CD14-positive monocyte (primary cell): ENCODE results near the gene CDH2. TPM values are rescaled to one million over a fixed set of nuclear protein-coding genes. Genes with fewer than 3 reads are reported as not detected.
A peak's percentile ranks its signal among the peaks of the same experiment; 100 is the strongest.

Experiments
- DNase-seq, 3 donors: peaks; one replicate each; pipeline ENCODE4 v3.0.0-alpha.2; 2011 to 2022
- H2AFZ ChIP-seq: 2 replicates; pipeline ENCODE4 v1.6.0; 2012; ENCODE audit warnings: mild to moderate bottlenecking, low read depth, low read length, inconsistent platforms; ENCODE audit not compliant: insufficient read depth, poor library complexity, severe bottlenecking
- H3K27ac ChIP-seq, 2 donors: 1 replicate in 1 of 2; 2 replicates in 1 of 2; pipeline ENCODE4 v1.5.1; 2012 to 2013; ENCODE audit warnings: low read length in 2 of 2, control low read depth in 1 of 2, inconsistent platforms in 1 of 2, low read depth in 1 of 2, mild to moderate bottlenecking in 1 of 2
- H3K27me3 ChIP-seq, 2 donors: one replicate each; pipeline versions ENCODE4 v1.6.0 to v1.6.1; 2011 to 2013; ENCODE audit warnings: low read length in 2 of 2; ENCODE audit not compliant: control insufficient read depth in 2 of 2, insufficient read depth in 2 of 2
- H3K36me3 ChIP-seq, 2 donors: replicated peaks in 1 of 2; 1 replicate in 1 of 2; 2 replicates in 1 of 2; pipeline versions ENCODE4 v1.5.1 to v1.6.1; 2012 to 2013; ENCODE audit warnings: low read length in 2 of 2, control low read depth in 1 of 2, inconsistent platforms in 1 of 2, mild to moderate bottlenecking in 1 of 2; ENCODE audit not compliant: insufficient read depth in 2 of 2, control insufficient read depth in 1 of 2
- H3K4me1 ChIP-seq, 2 donors: 1 replicate in 1 of 2; 2 replicates in 1 of 2; pipeline versions ENCODE4 v1.5.1 to v1.6.1; 2012 to 2013; ENCODE audit warnings: low read length in 2 of 2, control low read depth in 1 of 2, inconsistent platforms in 1 of 2, mild to moderate bottlenecking in 1 of 2, moderate library complexity in 1 of 2; ENCODE audit not compliant: insufficient read depth in 2 of 2, control insufficient read depth in 1 of 2
- H3K4me2 ChIP-seq: replicated peaks from 2 replicates; pipeline ENCODE3; 2012; ENCODE audit warnings: low read length, moderate library complexity, mild to moderate bottlenecking; ENCODE audit not compliant: poor library complexity, severe bottlenecking; ENCODE audit errors: extremely low read depth
- H3K4me3 ChIP-seq, 3 experiments: fragments of 200-600 bp in 1 of 3; sonication (generic) in 1 of 3; replicated peaks in 1 of 3; 1 replicate in 2 of 3; 2 replicates in 1 of 3; pipeline ENCODE4 v1.5.1; 2011 to 2013; ENCODE audit warnings: low read length in 3 of 3, mild to moderate bottlenecking in 3 of 3, control low read depth in 2 of 3, low read depth in 2 of 3, inconsistent platforms in 1 of 3, moderate library complexity in 1 of 3
- H3K79me2 ChIP-seq: 2 replicates; pipeline ENCODE4 v1.6.0; 2012; ENCODE audit warnings: mild to moderate bottlenecking, control low read depth, inconsistent platforms, low read length, moderate library complexity; ENCODE audit not compliant: insufficient read depth
- H3K9ac ChIP-seq: 2 replicates; pipeline ENCODE4 v1.6.0; 2017; ENCODE audit warnings: low read length, mild to moderate bottlenecking; ENCODE audit not compliant: insufficient read depth, poor library complexity, severe bottlenecking
- H3K9me3 ChIP-seq, 2 donors: replicated peaks in 1 of 2; 1 replicate in 1 of 2; 2 replicates in 1 of 2; pipeline versions ENCODE4 v1.5.1 to v1.6.1; 2012 to 2013; ENCODE audit warnings: low read length in 2 of 2, control low read depth in 1 of 2; ENCODE audit not compliant: control insufficient read depth in 1 of 2, insufficient read depth in 1 of 2
- H4K20me1 ChIP-seq: 2 replicates; pipeline ENCODE4 v1.6.0; 2012; ENCODE audit warnings: mild to moderate bottlenecking, low read length, control low read depth, moderate library complexity; ENCODE audit not compliant: insufficient read depth
- H3K27ac Mint-ChIP-seq, 7 donors: one replicate each; pipeline ENCODE4 v1.8.0; 2020; ENCODE audit warnings: mild to moderate bottlenecking in 7 of 7, mixed read lengths in 7 of 7, moderate library complexity in 6 of 7, inconsistent platforms in 2 of 7
- H3K27me3 Mint-ChIP-seq, 3 donors: one replicate each; pipeline ENCODE4 v1.8.0; 2021 to 2022; ENCODE audit warnings: low read depth in 3 of 3, mild to moderate bottlenecking in 3 of 3, mixed read lengths in 3 of 3, moderate library complexity in 3 of 3, inconsistent platforms in 1 of 3
- H3K36me3 Mint-ChIP-seq, 2 donors: one replicate each; pipeline ENCODE4 v1.8.0; 2020; ENCODE audit warnings: mixed read lengths in 2 of 2, inconsistent platforms in 1 of 2, mild to moderate bottlenecking in 1 of 2
- H3K4me1 Mint-ChIP-seq: one replicate; pipeline ENCODE4 v1.8.0; 2020; ENCODE audit warnings: mild to moderate bottlenecking, mixed read lengths
- H3K4me3 Mint-ChIP-seq, 2 donors: one replicate each; pipeline ENCODE4 v1.8.0; 2020; ENCODE audit warnings: mild to moderate bottlenecking in 2 of 2, mixed read lengths in 2 of 2, moderate library complexity in 1 of 2
- H3K9me3 Mint-ChIP-seq, 7 donors: one replicate each; pipeline ENCODE4 v1.8.0; 2020 to 2022; ENCODE audit warnings: mixed read lengths in 7 of 7, mild to moderate bottlenecking in 6 of 7, moderate library complexity in 6 of 7, inconsistent platforms in 2 of 7
- WGBS: methylation state at CpG from one replicate; pipeline ENCODE4 v1.1.5; 2013; ENCODE audit warnings: missing lambda C conversion rate; ENCODE audit not compliant: insufficient coverage; 5-methylcytosine and 5-hydroxymethylcytosine counted together
- intact Hi-C, 2 donors: fragments of 100-400 bp; cut with micrococcal nuclease; formaldehyde crosslinking; loops; one replicate each; pipeline versions ENCODE4 v1.15.0 to v1.15.1; 2023
- polyA plus RNA-seq, 3 donors: library from polyadenylated mRNA; depleted of rRNA in 1 of 3; unstranded in 2 of 3; stranded (reverse) in 1 of 3; fragments of 300-500 nt in 2 of 3; fragments of >200 nt in 1 of 3; fragmentation: Illumina TruSeq in 2 of 3; gene quantifications; 1 replicate in 2 of 3; 2 replicates in 1 of 3; pipeline ENCODE4 v1.2.3, GENCODE V29; 2012 to 2021
- TF ChIP-seq, protein P1 (sequence below): fragments of 200-600 bp; IDR thresholded peaks from one replicate; pipeline ENCODE4 v1.8.0; 2022; ENCODE audit warnings: antibody characterized with exemption, mild to moderate bottlenecking

CDH2 gene
- polyA plus RNA-seq, 3 donors, result 0.03 to 0.32 (median 0.08) TPM

- Histone ChIP-seq H3K27ac (no peak overlapping the region), H3K9me3 (no peaks in the 10 kb centered on the region), H4K20me1 (no peaks in the 10 kb centered on the region), H3K79me2 (no peaks in the 10 kb centered on the region), H3K4me2 (no peak overlapping the region), H3K4me3 (no peak overlapping the region), H3K27me3 (no peaks in the 10 kb centered on the region), H3K36me3 (no peaks in the 10 kb centered on the region), H3K9ac (no peak overlapping the region), H3K4me1 (no peaks in the 10 kb centered on the region), H2AFZ (no peak overlapping the region)
- Mint-ChIP-seq H3K27me3 (peaks cover 3 to 6% (median 4%) of the 10 kb centered on the region in 3 donors), H3K27ac (peak overlapping the region in 2 of 7 donors; percentile 7 to 32), H3K9me3 (peaks cover 0 to 5% (median 0%) of the 10 kb centered on the region in 7 donors), H3K4me1 (peaks cover 8% of the 10 kb centered on the region), H3K36me3 (no peaks in the 10 kb centered on the region), H3K4me3 (peak overlapping the region in 1 of 2 donors; percentile 33)
- 22% methylated on average over 8 of the region's 11 CpGs for WGBS
- intact Hi-C loops, result no loop called here
- no peak for DNase-seq
- TF ChIP-seq, protein P1, sequence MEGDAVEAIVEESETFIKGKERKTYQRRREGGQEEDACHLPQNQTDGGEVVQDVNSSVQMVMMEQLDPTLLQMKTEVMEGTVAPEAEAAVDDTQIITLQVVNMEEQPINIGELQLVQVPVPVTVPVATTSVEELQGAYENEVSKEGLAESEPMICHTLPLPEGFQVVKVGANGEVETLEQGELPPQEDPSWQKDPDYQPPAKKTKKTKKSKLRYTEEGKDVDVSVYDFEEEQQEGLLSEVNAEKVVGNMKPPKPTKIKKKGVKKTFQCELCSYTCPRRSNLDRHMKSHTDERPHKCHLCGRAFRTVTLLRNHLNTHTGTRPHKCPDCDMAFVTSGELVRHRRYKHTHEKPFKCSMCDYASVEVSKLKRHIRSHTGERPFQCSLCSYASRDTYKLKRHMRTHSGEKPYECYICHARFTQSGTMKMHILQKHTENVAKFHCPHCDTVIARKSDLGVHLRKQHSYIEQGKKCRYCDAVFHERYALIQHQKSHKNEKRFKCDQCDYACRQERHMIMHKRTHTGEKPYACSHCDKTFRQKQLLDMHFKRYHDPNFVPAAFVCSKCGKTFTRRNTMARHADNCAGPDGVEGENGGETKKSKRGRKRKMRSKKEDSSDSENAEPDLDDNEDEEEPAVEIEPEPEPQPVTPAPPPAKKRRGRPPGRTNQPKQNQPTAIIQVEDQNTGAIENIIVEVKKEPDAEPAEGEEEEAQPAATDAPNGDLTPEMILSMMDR, result no peak
These were observed 31.9 kb upstream of the CDH2 start for GRCh38 chr18:28208712-28209265.

DNA sequence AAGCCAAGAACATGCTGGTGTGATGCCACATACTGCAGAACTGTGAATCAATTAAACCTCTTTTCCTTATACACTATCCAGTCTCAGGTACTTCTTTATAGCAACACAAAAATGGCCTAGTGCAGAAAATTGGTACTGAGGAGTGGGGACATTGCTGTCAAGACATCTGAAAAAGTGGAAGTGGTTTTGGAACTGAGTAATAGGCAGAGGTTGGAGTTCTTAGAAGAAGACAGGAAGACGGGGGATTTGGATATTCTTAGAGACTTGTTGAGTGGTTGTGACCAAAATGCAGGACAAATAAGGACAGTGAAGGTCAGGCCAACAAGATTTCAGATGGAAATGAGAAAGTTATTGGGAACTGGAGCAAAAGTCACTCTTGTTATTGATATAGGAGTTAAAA lies 31.3 kb upstream of the CDH2 start:
- TF ChIP-seq, protein P1, result no peak
- no peaks in the 10 kb centered on the region for H4K20me1 ChIP-seq
- no peaks in the 10 kb centered on the region for H3K79me2 ChIP-seq
- Mint-ChIP-seq H3K9me3 (peaks cover 0 to 5% (median 1%) of the 10 kb centered on the region in 7 donors), H3K36me3 (no peaks in the 10 kb centered on the region), H3K4me3 (no peak overlapping the region), H3K27ac (no peak overlapping the region), H3K4me1 (peaks cover 8% of the 10 kb centered on the region), H3K27me3 (peaks cover 3 to 6% (median 4%) of the 10 kb centered on the region in 3 donors)
- no peak for DNase-seq
- no peak overlapping the region for H2AFZ ChIP-seq
- H3K9me3 ChIP-seq, result no peaks in the 10 kb centered on the region
- no peaks in the 10 kb centered on the region for H3K27me3 ChIP-seq
- H3K27ac ChIP-seq, result no peak overlapping the region
- 0% methylated on average over 1 of the region's 1 CpG for WGBS
- H3K4me3 ChIP-seq, result no peak overlapping the region
- H3K4me2 ChIP-seq, result no peak overlapping the region
- H3K9ac ChIP-seq, result no peak overlapping the region
- no peaks in the 10 kb centered on the region for H3K36me3 ChIP-seq
- intact Hi-C loops, result no loop called here
- H3K4me1 ChIP-seq, result no peaks in the 10 kb centered on the region
